Activated T-cell treated with anti-CD3 and anti-CD28 coated beads for 1 hour (primary cell): ENCODE results near the gene IL10RA.

Source experiments
- DNase-seq: peaks from one replicate; pipeline ENCODE4 v3.0.0-alpha.2; 2020; ENCODE audit warnings: low read depth

The IL10RA gene

GRCh38 chr11:118046964-118047700, 60.9 kb downstream of the IL10RA start:
- no peak for DNase-seq

GRCh38 chr11:118047749-118048148, 61.6 kb downstream of the IL10RA start:
- DNase-seq: no peak

GRCh38 chr11:118048472-118049370, 62.5 kb downstream of the IL10RA start:
- no peak for DNase-seq

- DNase-seq: no peak
Measured at GRCh38 chr11:118049771-118050170, 63.6 kb downstream of the IL10RA start.

- DNase-seq: no peak
Measured at GRCh38 chr11:118050208-118050891, 64.2 kb downstream of the IL10RA start.
